CD4-positive, alpha-beta T cell (primary cell): ENCODE measurements around the gene RAB23. TPM values are rescaled to one million over a fixed set of nuclear protein-coding genes. Genes with fewer than 3 reads are reported as not detected.

Source experiments
- ATAC-seq: fragments of 200-7000 bp; cut with Tn5 transposase; one replicate; pipeline ENCODE4 v1.10.0; 2022; ENCODE audit warnings: mild to moderate bottlenecking; ENCODE audit not compliant: poor library complexity
- CTCF ChIA-PET: fragments of 350-600 bp; sonication (Branson Sonifier 250); formaldehyde crosslinking; loops from one replicate; lab custom pipeline; 2021; ENCODE audit warnings: antibody characterized with exemption, inconsistent platforms; lab: Charles Lee
- POLR2A ChIA-PET: fragments of 350-600 bp; sonication (Branson Sonifier 250); formaldehyde crosslinking; loops from one replicate; lab custom pipeline; 2021; ENCODE audit warnings: antibody characterized with exemption, inconsistent platforms; lab: Charles Lee
- DNase-seq, 14 experiments: peaks; one replicate each; pipeline ENCODE4 v3.0.0-alpha.2; 2013 to 2020; ENCODE audit warnings: mixed read lengths in 2 of 14
- H3K27ac ChIP-seq, 2 donors: one replicate each; pipeline versions ENCODE4 v1.5.1 to v1.7.0; 2013; ENCODE audit warnings: low read length in 2 of 2, low read depth in 1 of 2, mild to moderate bottlenecking in 1 of 2
- H3K27me3 ChIP-seq, 2 experiments: 1 replicate in 1 of 2; 2 replicates in 1 of 2; pipeline versions ENCODE4 v1.6.1 to v1.7.0; 2013; ENCODE audit warnings: low read length in 2 of 2, control low read depth in 1 of 2, mild to moderate bottlenecking in 1 of 2, moderate library complexity in 1 of 2; ENCODE audit not compliant: insufficient read depth in 2 of 2, control insufficient read depth in 1 of 2
- H3K36me3 ChIP-seq: one replicate; pipeline ENCODE4 v1.6.1; 2013; ENCODE audit warnings: low read length, control low read depth; ENCODE audit not compliant: insufficient read depth
- H3K4me1 ChIP-seq: one replicate; pipeline ENCODE4 v1.6.1; 2013; ENCODE audit warnings: low read length, control low read depth; ENCODE audit not compliant: insufficient read depth
- H3K4me3 ChIP-seq: one replicate; pipeline ENCODE4 v1.5.1; 2013; ENCODE audit warnings: mild to moderate bottlenecking, low read length, moderate library complexity
- H3K9me3 ChIP-seq, 2 experiments: 1 replicate in 1 of 2; 2 replicates in 1 of 2; pipeline versions ENCODE4 v1.6.1 to v1.7.0; 2013; ENCODE audit warnings: low read length in 2 of 2, mild to moderate bottlenecking in 2 of 2, control low read depth in 1 of 2, moderate library complexity in 1 of 2; ENCODE audit not compliant: control insufficient read depth in 1 of 2, insufficient read depth in 1 of 2
- H3K27ac Mint-ChIP-seq: one replicate; pipeline ENCODE4 v1.8.0; 2020; ENCODE audit warnings: mixed read lengths
- H3K27me3 Mint-ChIP-seq: one replicate; pipeline ENCODE4 v1.8.0; 2021; ENCODE audit warnings: mixed read lengths
- H3K36me3 Mint-ChIP-seq: one replicate; pipeline ENCODE4 v1.8.0; 2021; ENCODE audit warnings: low read depth, mixed read lengths
- H3K4me1 Mint-ChIP-seq: one replicate; pipeline ENCODE4 v1.8.0; 2021; ENCODE audit warnings: low read depth, mixed read lengths
- H3K4me3 Mint-ChIP-seq: one replicate; pipeline ENCODE4 v1.8.0; 2020; ENCODE audit warnings: mild to moderate bottlenecking, mixed read lengths
- H3K9me3 Mint-ChIP-seq: one replicate; pipeline ENCODE4 v1.8.0; 2020; ENCODE audit warnings: mixed read lengths
- intact Hi-C, 2 experiments: fragments of 100-400 bp; cut with DNase I in 1 of 2; cut with micrococcal nuclease in 1 of 2; formaldehyde crosslinking; loops; one replicate each; pipeline versions ENCODE4 v1.15.1 to v1.9.0; 2023 to 2025; cut with DNase I, micrococcal nuclease
- total RNA-seq, 174 experiments: library from RNA in 2 of 174; stranded (reverse) in 2 of 174; gene quantifications; one replicate each; pipeline ENCODE4 v1.2.3 and lab custom pipeline; 2021 to 2026
- TF ChIP-seq, protein P1 (sequence below): fragments of 200-600 bp; IDR thresholded peaks from one replicate; pipeline ENCODE4 v1.8.0; 2022; ENCODE audit warnings: antibody characterized with exemption, mild to moderate bottlenecking

RAB23 gene
- total RNA-seq, 2 experiments from 2014 or later = 0.45 to 0.49 TPM

DNA sequence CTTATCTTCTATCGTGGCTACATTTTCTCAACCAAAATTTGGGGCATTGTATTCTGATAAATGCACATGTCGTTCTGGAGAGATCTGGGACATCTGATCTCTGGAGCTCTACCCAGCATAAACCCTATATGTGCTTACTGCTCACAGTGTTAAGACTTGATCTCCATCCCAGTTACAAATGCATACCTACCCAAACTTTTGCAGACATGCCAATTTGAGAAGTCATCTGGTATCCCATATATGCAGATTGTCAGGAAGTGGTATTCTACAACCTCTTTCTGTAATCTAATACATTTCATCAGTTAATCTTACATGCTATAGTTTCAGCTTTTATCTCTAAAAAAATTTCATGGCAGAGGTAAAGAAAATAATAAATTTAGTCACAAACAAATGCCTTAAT lies 38.8 kb downstream of the RAB23 start:
- Mint-ChIP-seq H3K4me1 (peaks cover 5% of the 10 kb centered on the region), H3K9me3 (no peaks in the 10 kb centered on the region), H3K27ac (peak overlapping the region; percentile 18), H3K4me3 (no peak overlapping the region), H3K36me3 (peaks cover 36% of the 10 kb centered on the region), H3K27me3 (no peaks in the 10 kb centered on the region)
- POLR2A ChIA-PET = no interaction called here
- Histone ChIP-seq H3K27me3 (no peaks in the 10 kb centered on the region), H3K9me3 (no peaks in the 10 kb centered on the region), H3K36me3 (no peaks in the 10 kb centered on the region), H3K4me1 (no peaks in the 10 kb centered on the region), H3K4me3 (no peak overlapping the region), H3K27ac (no peak overlapping the region)
- CTCF ChIA-PET = no interaction called here
- ATAC-seq (no peak), DNase-seq (no peak)
- TF ChIP-seq, protein P1, sequence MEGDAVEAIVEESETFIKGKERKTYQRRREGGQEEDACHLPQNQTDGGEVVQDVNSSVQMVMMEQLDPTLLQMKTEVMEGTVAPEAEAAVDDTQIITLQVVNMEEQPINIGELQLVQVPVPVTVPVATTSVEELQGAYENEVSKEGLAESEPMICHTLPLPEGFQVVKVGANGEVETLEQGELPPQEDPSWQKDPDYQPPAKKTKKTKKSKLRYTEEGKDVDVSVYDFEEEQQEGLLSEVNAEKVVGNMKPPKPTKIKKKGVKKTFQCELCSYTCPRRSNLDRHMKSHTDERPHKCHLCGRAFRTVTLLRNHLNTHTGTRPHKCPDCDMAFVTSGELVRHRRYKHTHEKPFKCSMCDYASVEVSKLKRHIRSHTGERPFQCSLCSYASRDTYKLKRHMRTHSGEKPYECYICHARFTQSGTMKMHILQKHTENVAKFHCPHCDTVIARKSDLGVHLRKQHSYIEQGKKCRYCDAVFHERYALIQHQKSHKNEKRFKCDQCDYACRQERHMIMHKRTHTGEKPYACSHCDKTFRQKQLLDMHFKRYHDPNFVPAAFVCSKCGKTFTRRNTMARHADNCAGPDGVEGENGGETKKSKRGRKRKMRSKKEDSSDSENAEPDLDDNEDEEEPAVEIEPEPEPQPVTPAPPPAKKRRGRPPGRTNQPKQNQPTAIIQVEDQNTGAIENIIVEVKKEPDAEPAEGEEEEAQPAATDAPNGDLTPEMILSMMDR = no peak
- intact Hi-C loops = no loop called here

GRCh38 chr6:57182017-57182432 lies 40.1 kb downstream of the RAB23 start:
- intact Hi-C loops = no loop called here
- Mint-ChIP-seq H3K36me3 (peaks cover 36% of the 10 kb centered on the region), H3K27me3 (no peaks in the 10 kb centered on the region), H3K27ac (no peak overlapping the region), H3K4me3 (no peak overlapping the region), H3K4me1 (peaks cover 10% of the 10 kb centered on the region), H3K9me3 (no peaks in the 10 kb centered on the region)
- TF ChIP-seq, protein P1 = no peak
- H3K9me3 ChIP-seq = no peaks in the 10 kb centered on the region
- H3K27me3 ChIP-seq = no peaks in the 10 kb centered on the region
- H3K4me3 ChIP-seq = no peak overlapping the region
- ATAC-seq (no peak), DNase-seq (no peak)
- CTCF ChIA-PET = interaction anchor here (1.2 kb wide), 1 partner anchor 16 kb away, joined by 4 read pairs; no protein-coding TSS in a partner anchor
- H3K27ac ChIP-seq = no peak overlapping the region
- no peaks in the 10 kb centered on the region for H3K36me3 ChIP-seq
- POLR2A ChIA-PET = interaction anchor here (1.0 to 1.4 kb wide), 2 partner anchors 10 to 40 kb away, joined by 3 read pairs; partner anchors contain the start of genes BAG2 and RAB23
- no peaks in the 10 kb centered on the region for H3K4me1 ChIP-seq

DNA sequence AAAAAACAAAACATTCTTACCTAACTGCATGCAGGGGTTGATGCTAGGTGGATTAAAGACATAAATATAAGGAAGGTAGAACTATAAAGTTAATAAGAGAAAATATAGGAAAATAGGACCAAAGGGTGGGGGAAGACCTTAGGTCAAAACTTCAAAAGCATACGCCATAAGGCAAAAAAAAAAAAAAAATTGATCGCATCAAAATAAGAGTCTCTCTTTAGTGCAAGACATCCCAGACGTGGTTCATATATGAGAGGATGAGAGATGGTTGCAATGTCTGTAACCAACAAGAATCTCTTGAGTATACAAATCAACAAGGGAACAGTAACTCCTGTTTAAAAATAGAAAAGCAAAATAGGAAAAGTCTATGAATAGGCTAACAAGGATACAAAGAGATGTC lies 41.5 kb downstream of the RAB23 start:
- H3K9me3 ChIP-seq = no peaks in the 10 kb centered on the region
- H3K27ac ChIP-seq = no peak overlapping the region
- intact Hi-C loops = no loop called here
- no peaks in the 10 kb centered on the region for H3K27me3 ChIP-seq
- H3K4me3 ChIP-seq = no peak overlapping the region
- Mint-ChIP-seq H3K27ac (no peak overlapping the region), H3K4me1 (peaks cover 5% of the 10 kb centered on the region), H3K9me3 (no peaks in the 10 kb centered on the region), H3K36me3 (peaks cover 30% of the 10 kb centered on the region), H3K27me3 (no peaks in the 10 kb centered on the region), H3K4me3 (no peak overlapping the region)
- ChIA-PET POLR2A (no interaction called here), CTCF (no interaction called here)
- TF ChIP-seq, protein P1 = no peak
- no peaks in the 10 kb centered on the region for H3K4me1 ChIP-seq
- no peak for ATAC-seq
- DNase-seq = no peak
- H3K36me3 ChIP-seq = no peaks in the 10 kb centered on the region
